Measurements from ENCODE around the gene SBNO2.

- TF ChIP-seq, protein P1, sequence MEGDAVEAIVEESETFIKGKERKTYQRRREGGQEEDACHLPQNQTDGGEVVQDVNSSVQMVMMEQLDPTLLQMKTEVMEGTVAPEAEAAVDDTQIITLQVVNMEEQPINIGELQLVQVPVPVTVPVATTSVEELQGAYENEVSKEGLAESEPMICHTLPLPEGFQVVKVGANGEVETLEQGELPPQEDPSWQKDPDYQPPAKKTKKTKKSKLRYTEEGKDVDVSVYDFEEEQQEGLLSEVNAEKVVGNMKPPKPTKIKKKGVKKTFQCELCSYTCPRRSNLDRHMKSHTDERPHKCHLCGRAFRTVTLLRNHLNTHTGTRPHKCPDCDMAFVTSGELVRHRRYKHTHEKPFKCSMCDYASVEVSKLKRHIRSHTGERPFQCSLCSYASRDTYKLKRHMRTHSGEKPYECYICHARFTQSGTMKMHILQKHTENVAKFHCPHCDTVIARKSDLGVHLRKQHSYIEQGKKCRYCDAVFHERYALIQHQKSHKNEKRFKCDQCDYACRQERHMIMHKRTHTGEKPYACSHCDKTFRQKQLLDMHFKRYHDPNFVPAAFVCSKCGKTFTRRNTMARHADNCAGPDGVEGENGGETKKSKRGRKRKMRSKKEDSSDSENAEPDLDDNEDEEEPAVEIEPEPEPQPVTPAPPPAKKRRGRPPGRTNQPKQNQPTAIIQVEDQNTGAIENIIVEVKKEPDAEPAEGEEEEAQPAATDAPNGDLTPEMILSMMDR (IDR thresholded peaks at IDR 0.05; ENCODE audit: low read length): no peak
- TF ChIP-seq EZH2 (IDR thresholded peaks at IDR 0.05; ENCODE audit: borderline replicate concordance, low read length): no peak
These were observed 97.1 kb downstream of the SBNO2 start for GRCh38 chr19:1076951-1077350.
